HepG2 (cell line): ENCODE results near the gene IGDCC3. TPM values are rescaled to one million over a fixed set of nuclear protein-coding genes. Genes with fewer than 3 reads are reported as not detected.
A peak's percentile ranks its signal among the peaks of the same experiment; 100 is the strongest.

Source experiments
- ATF2 ChIP-seq: sonication (generic); formaldehyde crosslinking; IDR thresholded peaks from 2 replicates; pipeline ENCODE4 v1.4.0; 2020; ENCODE audit warnings: missing genetic modification reagents
- BHLHE40 ChIP-seq: IDR thresholded peaks from 2 replicates; pipeline ENCODE4 v1.6.1; 2011; ENCODE audit warnings: low read length, improper control_type of control experiment
- CSRNP2 ChIP-seq: sonication (generic); formaldehyde crosslinking; conservative IDR thresholded peaks from 2 replicates; pipeline ENCODE4 v1.8.0; 2022; ENCODE audit warnings: low read depth, missing genetic modification reagents
- ELF3 ChIP-seq: IDR thresholded peaks from 2 replicates; pipeline ENCODE4 v1.6.1; 2016; ENCODE audit warnings: missing genetic modification reagents, missing compliant biosample characterization
- KLF16 ChIP-seq, 2 experiments: sonication (generic) in 1 of 2; formaldehyde crosslinking in 1 of 2; IDR thresholded peaks; 2 replicates each; pipeline versions ENCODE4 v1.6.1 to v1.8.0; 2016 to 2023; ENCODE audit warnings: missing genetic modification reagents in 2 of 2, missing compliant biosample characterization in 1 of 2
- MTF2 ChIP-seq: sonication (generic); formaldehyde crosslinking; IDR thresholded peaks from 2 replicates; pipeline ENCODE4 v1.5.0; 2020; ENCODE audit warnings: missing genetic modification reagents, borderline replicate concordance
- MYC ChIP-seq: sonication (generic); formaldehyde crosslinking; IDR thresholded peaks from 2 replicates; pipeline ENCODE4 v1.9.0; 2021; ENCODE audit warnings: missing genetic modification reagents, borderline replicate concordance
- NFIC ChIP-seq: IDR thresholded peaks from 2 replicates; pipeline ENCODE4 v1.6.1; 2012; ENCODE audit warnings: mild to moderate bottlenecking, low read length, inconsistent platforms
- NFYC ChIP-seq: IDR thresholded peaks from 2 replicates; pipeline ENCODE4 v1.6.1; 2016; ENCODE audit warnings: missing genetic modification reagents, missing compliant biosample characterization
- PHF21A ChIP-seq: sonication (generic); formaldehyde crosslinking; IDR thresholded peaks from 2 replicates; pipeline ENCODE4 v1.5.0; 2020; ENCODE audit warnings: mild to moderate bottlenecking, missing genetic modification reagents
- SYNCRIP ChIP-seq: fragments of 200-400 bp; formaldehyde crosslinking; IDR thresholded peaks from 2 replicates; pipeline ENCODE4 v1.6.1; 2018; ENCODE audit warnings: mild to moderate bottlenecking, low read depth, low read length; ENCODE audit not compliant: insufficient read depth
- TFDP1 ChIP-seq: IDR thresholded peaks from 2 replicates; pipeline ENCODE4 v1.6.1; 2016; ENCODE audit warnings: missing compliant biosample characterization, missing genetic modification reagents, borderline replicate concordance
- THAP8 ChIP-seq: sonication (generic); formaldehyde crosslinking; IDR thresholded peaks from 2 replicates; pipeline ENCODE4 v1.5.1; 2020; ENCODE audit warnings: missing genetic modification reagents, mild to moderate bottlenecking, borderline replicate concordance
- ZBTB38 ChIP-seq: sonication (generic); formaldehyde crosslinking; IDR thresholded peaks from 2 replicates; pipeline ENCODE4 v1.5.1; 2020; ENCODE audit warnings: mild to moderate bottlenecking, missing genetic modification reagents
- ZGPAT ChIP-seq: IDR thresholded peaks from 2 replicates; pipeline ENCODE4 v1.6.1; 2016; ENCODE audit warnings: mild to moderate bottlenecking
- ZNF552 ChIP-seq: sonication (generic); formaldehyde crosslinking; IDR thresholded peaks from 2 replicates; pipeline ENCODE4 v1.9.0; 2022; ENCODE audit warnings: missing genetic modification reagents, mild to moderate bottlenecking, borderline replicate concordance
- ZXDC ChIP-seq: sonication (generic); formaldehyde crosslinking; IDR thresholded peaks from 2 replicates; pipeline ENCODE4 v1.5.0; 2020; ENCODE audit warnings: mild to moderate bottlenecking, missing genetic modification reagents
- polyA plus RNA-seq, 8 experiments: library from polyadenylated mRNA; depleted of rRNA in 3 of 8; stranded (reverse) in 7 of 8; unstranded in 1 of 8; fragments of >200 nt; fragmentation: Illumina TruSeq in 4 of 8; extraction: Trizol in 4 of 8; gene quantifications; 2 replicates each; pipeline versions ENCODE4 v1.2.1 to v1.2.3, GENCODE V29; 2011 to 2016; ENCODE audit warnings: low read depth in 4 of 8, missing spikeins in 1 of 8, mixed read lengths in 1 of 8; ENCODE audit not compliant: insufficient read depth in 1 of 8
- total RNA-seq, 5 experiments: library from RNA; depleted of rRNA; stranded (reverse); fragments of >200 nt; fragmentation: Illumina TruSeq; extraction: Trizol; gene quantifications; 2 replicates each; pipeline ENCODE4 v1.2.3, GENCODE V29; 2016; ENCODE audit warnings: low read depth in 1 of 5

IGDCC3 gene
- total and polyA plus RNA-seq, 2 of the 13 experiments (the other 11 are each of a cell fraction or from before 2014, with no cell fraction given): 30.1 to 51.8 TPM

GRCh38 chr15:65286704-65287519, 90.9 kb downstream of the IGDCC3 start, which contains the start of gene PARP16 (continued):
- TF ChIP-seq MYC (CRISPR knock-in tag): peak; percentile 87
- TF ChIP-seq ELF3 (CRISPR knock-in tag): peak; percentile 75
- peak; percentile 52; the same call in 1 of the 2 replicates for TF ChIP-seq THAP8 (CRISPR knock-in tag)
- 0 out of 2 replicates have a peak, but pooled peaks have one; percentile 17 for TF ChIP-seq PHF21A (CRISPR knock-in tag)
- 0 out of 4 replicates have a peak, but pooled peaks have one; percentile 10 to 50 for TF ChIP-seq KLF16 (CRISPR knock-in tag; IDR thresholded peaks at IDR 0.05)
- no peak for TF ChIP-seq NFYC (CRISPR knock-in tag)
- no peak for TF ChIP-seq SYNCRIP
- peak; percentile 89 for TF ChIP-seq TFDP1
- peak; percentile 30; the same call in 1 of the 2 replicates for TF ChIP-seq ZNF552 (CRISPR knock-in tag)
- no peak for TF ChIP-seq BHLHE40
- peak; percentile 4; the same call in 1 of the 2 replicates for TF ChIP-seq ZGPAT (CRISPR knock-in tag)
- TF ChIP-seq ATF2 (CRISPR knock-in tag): peak; percentile 41
- TF ChIP-seq NFIC: no peak
- TF ChIP-seq ZXDC: peak; percentile 79
- no peak; the same call in 1 of the 2 replicates for TF ChIP-seq MTF2
- peak; percentile 82; the same call in 1 of the 2 replicates for TF ChIP-seq ZBTB38 (CRISPR knock-in tag)
- TF ChIP-seq CSRNP2 (CRISPR knock-in tag): no peak
